GM12892 (cell line): ENCODE measurements around the gene COQ5.

ENCODE experiments used
- POLR2A ChIP-seq: IDR thresholded peaks from 2 replicates; pipeline ENCODE4 v1.6.1; 2011; ENCODE audit warnings: low read depth, low read length, control low read depth
- POLR2AphosphoS5 ChIP-seq: IDR thresholded peaks from 2 replicates; pipeline ENCODE4 v1.6.1; 2011; ENCODE audit warnings: low read depth, low read length, control low read depth
- TAF1 ChIP-seq: IDR thresholded peaks from 2 replicates; pipeline ENCODE4 v1.6.1; 2011; ENCODE audit warnings: low read depth, mild to moderate bottlenecking, control low read depth, low read length, borderline replicate concordance

DNA sequence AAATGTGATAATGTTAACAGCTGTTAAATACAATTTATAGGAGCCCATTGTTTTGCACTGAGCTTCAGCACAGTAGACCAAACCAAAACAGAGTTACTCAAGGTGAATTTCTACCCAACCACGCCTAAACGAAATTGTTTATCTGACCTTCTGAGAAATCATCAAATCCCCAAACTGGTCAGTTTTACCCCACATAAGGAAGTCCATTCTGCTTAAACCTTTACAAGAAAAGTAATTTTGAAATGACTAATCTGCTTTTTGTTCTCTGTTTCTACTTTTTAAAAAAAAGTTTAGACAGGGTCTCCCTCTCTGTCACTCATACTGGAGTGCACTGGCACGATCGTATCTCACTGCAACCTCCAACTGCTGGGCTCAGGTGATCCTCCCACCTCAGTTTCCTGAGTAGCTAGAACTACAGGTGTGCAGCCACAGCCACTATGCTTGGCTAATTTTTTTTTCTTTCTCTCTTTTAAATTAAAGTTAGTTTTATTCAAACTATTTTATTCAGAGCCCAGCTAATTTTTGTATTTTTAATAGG is 3.8 kb upstream of the COQ5 start:
- TF ChIP-seq POLR2A: no peak
- TF ChIP-seq POLR2AphosphoS5: no peak
- no peak for TF ChIP-seq TAF1
